ENCODE data around the gene RASA3.
"Not testable (repeated sequence)": the region's sequence is repeated elsewhere in the genome, so short reads cannot be mapped to it uniquely, and the experiment has no call there.

The RASA3 gene

GRCh38 chr13:114081761-114082681 lies 50.4 kb downstream of the RASA3 start:
- no peak for DNase-seq (ENCODE audit: low read depth)

GRCh38 chr13:114080739-114081561 lies 51.5 kb downstream of the RASA3 start:
- no peak for DNase-seq (ENCODE audit: low read depth)

- no peak for DNase-seq (ENCODE audit: low read depth)
Observed at GRCh38 chr13:114079601-114080536, 52.6 kb downstream of the RASA3 start.

GRCh38 chr13:114078461-114079451 lies 53.7 kb downstream of the RASA3 start:
- DNase-seq (ENCODE audit: low read depth) = no peak

GRCh38 chr13:114077933-114078325 lies 54.5 kb downstream of the RASA3 start:
- no peak for DNase-seq (ENCODE audit: low read depth)

GRCh38 chr13:114077099-114077932 lies 55.1 kb downstream of the RASA3 start:
- DNase-seq (ENCODE audit: low read depth) = no peak

GRCh38 chr13:114076329-114077090 lies 55.9 kb downstream of the RASA3 start:
- DNase-seq (ENCODE audit: low read depth) = no peak

GRCh38 chr13:114075811-114076210 lies 56.6 kb downstream of the RASA3 start:
- DNase-seq (ENCODE audit: low read depth) = not testable (repeated sequence)

GRCh38 chr13:114074671-114075315 lies 57.6 kb downstream of the RASA3 start:
- no peak for DNase-seq (ENCODE audit: low read depth)

- no peak for DNase-seq (ENCODE audit: low read depth)
Observed at GRCh38 chr13:114073881-114074612, 58.4 kb downstream of the RASA3 start.

- DNase-seq (ENCODE audit: low read depth) = no peak
Observed at GRCh38 chr13:114072421-114072820, 60.0 kb downstream of the RASA3 start.

GRCh38 chr13:114071991-114072390 lies 60.4 kb downstream of the RASA3 start:
- no peak for DNase-seq (ENCODE audit: low read depth)

GRCh38 chr13:114071410-114071809 lies 61.0 kb downstream of the RASA3 start:
- no peak for DNase-seq (ENCODE audit: low read depth)

GRCh38 chr13:114070098-114070799 lies 62.2 kb downstream of the RASA3 start:
- no peak for DNase-seq (ENCODE audit: low read depth)

GRCh38 chr13:114069376-114070097 lies 62.9 kb downstream of the RASA3 start:
- DNase-seq (ENCODE audit: low read depth) = no peak

GRCh38 chr13:114068656-114069318 lies 63.6 kb downstream of the RASA3 start:
- DNase-seq (ENCODE audit: low read depth) = no peak

Measured in HS-27A (cell line).